Islet of Langerhans (tissue), 1 donor: ENCODE data around the gene FOXA3.
"Not testable (repeated sequence)": the region's sequence is repeated elsewhere in the genome, so short reads cannot be mapped to it uniquely, and the experiment has no call there.

ENCODE experiments used
- FAIRE-seq: peaks from one replicate; lab custom pipeline; 2011; peaks lifted over from hg19 to GRCh38; lab: Jason Lieb, UNC

Gene FOXA3

GRCh38 chr19:45895519-45895972 is 31.4 kb downstream of the FOXA3 start:
- FAIRE-seq, result no peak

DNA sequence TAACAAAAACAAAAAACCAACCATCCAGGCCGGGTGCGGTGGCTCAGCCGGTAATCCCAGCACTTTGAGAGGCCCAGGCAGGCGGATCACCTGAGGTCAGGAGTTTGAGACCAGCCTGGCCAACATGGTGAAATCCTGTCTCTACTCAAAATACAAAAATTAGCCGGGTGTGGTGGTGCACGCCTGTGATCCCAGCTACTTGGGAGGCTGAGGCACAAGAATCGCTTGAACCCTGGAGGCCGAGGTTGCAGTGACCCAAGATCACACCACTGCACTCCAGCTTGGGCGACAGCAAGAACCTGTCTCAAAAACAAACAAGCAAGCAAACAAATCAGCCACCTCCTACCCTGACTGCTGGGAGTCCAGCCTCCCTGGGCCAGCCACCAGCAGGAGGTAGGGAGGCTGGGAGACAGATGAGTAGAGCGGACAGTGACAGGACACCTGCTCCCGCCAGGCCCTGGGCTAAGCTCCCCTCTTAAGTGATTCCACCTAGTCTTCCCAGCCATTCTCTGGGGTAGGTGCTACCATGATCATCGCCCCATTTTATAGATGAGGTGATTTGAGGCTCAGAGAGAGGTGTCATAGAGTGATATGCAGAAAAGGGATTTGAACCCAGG is 32.0 kb downstream of the FOXA3 start:
- not testable (repeated sequence) for FAIRE-seq

DNA sequence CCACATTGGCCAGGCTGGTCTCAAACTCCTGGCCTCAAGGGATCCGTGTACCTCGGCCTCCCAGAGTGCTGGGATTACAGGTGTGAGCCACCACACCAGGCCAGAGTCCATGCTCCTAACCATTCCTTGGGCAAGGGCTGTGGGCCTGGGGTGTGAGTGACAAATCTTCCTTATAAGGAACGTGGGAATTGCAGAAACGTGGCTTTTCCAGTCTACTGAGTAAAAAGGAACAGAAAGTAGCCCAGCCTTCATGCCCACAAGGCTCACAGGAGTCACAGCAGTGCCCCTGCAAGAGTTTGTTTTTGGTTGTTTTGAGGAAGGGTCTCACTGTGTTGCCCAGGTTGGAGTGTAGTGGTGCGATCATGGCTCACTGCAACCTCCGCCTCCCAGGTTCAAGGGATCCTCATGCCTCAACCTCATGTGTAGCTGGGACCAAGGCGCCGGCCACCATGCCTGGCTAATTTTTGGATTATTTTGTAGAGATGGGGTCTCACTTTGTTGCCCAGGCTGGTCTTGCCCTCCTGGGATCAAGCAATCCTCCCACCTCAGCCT is 33.2 kb downstream of the FOXA3 start:
- no peak for FAIRE-seq

DNA sequence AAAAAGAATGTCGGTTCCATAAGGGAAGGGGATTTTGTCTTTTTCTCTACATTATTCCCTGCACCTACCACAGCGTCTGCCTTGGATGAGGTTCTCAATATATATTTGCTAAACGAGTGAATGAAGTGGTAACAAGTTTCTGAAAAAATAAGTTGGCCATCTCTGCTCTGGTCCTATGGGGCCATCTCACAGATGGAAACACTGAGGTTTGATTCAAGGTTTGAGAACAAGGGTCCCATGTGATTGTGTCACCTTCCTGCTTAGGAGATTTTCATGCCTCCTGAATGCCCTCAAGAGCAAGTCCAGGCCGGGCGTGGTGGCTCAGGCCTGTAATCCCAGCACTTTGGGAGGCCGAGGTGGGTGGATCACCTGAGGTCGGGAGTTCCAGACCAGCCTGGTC is 35.1 kb downstream of the FOXA3 start:
- no peak for FAIRE-seq

DNA sequence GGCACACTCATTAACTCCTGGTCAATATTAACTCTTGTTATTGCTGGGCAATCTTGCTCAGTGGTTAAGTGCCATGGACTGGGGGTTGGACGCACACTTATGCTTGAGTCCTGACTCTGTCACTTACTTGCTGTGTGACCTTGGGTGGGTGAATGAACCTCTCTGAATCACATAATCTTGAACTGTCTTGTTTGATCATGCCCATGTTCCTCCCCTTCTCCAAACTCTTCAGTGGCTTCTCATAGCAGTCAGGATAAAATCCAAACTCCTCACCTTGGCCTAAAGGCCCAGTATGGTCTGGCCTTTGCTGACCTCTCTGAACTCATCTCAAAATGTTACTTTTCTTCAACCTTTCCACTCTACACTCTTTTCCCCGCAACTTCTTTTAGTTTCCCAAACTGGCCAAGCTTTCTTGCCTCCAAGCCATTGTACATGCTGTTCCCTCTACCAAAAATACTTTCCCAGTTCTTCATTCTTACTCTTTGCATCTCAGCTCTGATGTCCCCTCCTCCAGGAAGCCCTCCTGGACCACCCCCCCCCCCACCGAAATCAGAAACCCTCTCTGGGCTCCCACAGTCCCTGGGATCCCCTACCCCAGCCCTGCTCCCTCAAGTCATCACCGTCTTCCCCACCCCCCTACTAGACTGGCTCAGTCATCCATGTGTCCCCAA is 35.9 kb downstream of the FOXA3 start:
- FAIRE-seq, result no peak

DNA sequence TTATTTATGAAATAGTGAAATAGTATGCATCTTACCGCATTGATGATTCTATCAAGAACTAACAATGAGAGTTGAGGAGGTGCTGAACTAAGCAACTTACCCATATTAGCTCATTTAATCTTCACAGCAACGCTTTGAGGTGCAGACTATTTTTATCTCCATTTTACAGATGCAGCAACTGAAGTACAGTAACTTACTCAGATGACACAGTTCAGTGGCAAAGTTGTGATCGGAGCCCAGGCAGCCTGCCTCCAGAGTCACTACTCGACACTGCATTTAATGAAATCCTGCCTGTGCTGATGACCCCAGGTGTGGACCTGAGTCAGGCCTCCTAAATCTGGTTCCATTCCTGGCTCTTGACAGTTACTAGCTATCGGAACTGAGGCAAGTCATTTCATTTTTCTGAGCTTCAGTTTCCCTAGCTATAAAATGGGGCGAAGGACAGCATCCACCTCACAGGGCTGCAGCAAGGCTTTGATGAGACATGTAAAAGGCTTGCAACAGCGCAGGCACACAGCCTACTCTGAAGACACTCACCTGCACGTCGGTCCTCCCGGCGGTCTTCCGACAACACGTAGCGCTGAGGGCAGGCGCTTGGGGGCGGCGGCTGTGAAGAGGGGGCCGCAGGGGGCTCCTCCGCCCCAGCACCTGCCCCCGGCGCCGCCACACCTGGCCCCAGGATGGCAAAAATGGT is 36.8 kb downstream of the FOXA3 start:
- FAIRE-seq, result no peak

GRCh38 chr19:45901432-45901911 is 37.3 kb downstream of the FOXA3 start:
- FAIRE-seq, result no peak

- FAIRE-seq, result no peak
These were observed 38.0 kb downstream of the FOXA3 start, which contains the start of gene MYPOP for GRCh38 chr19:45901912-45902650. Gene MYPOP, minus strand, starts transcription at chr19:45902613. Its CDS starts 840 bp downstream, at chr19:45901773.

DNA sequence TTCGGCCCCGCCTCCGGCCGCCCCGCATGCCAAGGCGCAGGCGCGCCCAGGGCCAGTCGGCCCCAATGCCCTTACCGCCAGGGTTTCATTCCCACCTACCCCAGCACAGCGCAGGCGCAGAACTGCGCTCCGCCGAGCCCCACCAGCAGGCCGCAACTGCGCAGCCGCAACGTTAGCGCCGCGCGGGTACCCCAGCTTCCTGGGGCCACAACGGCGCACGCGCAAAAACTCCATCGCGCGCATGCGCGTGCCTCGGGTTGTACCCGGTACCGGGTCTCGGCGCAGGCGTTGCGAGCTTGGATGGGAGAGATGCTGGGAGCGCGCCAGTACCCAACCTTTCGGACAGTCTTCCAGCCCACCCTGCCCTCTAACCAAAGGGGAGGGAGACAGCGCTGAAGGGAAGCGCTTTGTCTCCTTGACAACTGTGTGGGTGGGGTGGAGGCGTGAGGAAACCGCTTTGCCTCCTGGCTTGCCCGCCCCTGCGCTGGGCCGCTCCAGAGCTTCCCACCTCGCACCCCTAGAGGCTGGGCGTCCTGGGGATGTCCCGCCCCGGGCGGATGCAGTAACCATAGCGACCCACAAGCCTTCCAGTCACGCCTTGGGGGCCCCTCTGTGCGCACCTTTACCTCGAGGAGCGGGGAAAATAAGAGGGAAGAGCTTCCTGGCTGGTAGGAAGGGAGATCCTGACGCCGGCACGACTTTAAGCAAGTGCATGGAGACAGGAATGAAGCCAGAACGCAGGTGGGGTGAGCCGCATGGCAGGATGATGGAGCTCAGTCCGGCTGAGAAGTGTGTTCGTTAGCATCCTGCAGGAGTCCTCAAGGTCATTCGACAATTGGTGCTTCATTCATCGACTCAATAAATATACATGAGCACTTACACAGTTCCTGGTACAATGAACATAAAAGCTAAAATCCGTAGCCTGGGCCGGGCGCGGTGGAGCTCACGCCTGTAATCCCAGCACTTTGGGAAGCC is 38.8 kb downstream of the FOXA3 start:
- peak; percentile 66 for FAIRE-seq

DNA sequence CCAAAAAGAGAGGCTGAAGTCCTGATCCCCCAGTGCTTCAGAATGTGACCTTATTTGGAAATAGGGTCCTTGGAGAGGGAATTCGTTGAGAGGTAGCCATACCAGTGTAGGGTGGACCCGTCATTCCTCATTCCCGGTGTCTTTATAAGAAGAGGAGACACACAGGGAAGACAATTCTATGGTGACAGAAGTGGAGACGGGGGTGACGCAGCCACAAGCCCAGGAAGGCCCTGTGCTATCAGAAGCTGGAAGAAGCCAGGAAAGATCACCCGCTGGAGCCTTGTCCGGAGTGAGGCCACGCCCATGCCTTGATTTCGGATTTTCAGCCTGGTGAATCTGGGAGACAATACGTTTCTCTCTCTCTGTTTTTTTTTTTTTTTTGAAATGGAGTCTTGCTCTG is 40.9 kb downstream of the FOXA3 start:
- FAIRE-seq, result no peak

DNA sequence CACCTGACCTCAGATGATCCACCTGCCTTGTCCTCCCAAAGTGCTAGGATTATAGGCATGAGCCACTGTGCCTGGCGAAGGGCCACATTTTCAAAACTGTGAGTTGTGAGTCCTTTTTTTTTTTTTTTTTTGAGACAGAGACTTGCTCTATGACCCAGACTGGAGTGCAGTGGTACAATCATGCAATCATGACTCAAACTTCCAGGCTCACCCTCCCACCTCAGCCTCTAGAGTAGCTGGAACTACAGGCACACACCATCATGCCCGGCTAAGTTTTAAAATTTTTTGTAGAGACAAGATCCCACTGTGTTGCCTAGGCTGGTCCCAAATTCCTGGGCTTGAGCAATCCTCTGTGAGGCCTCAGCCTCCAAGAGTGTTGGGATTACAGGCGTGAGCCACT is 42.1 kb downstream of the FOXA3 start:
- FAIRE-seq, result no peak

GRCh38 chr19:45908956-45909355 is 44.8 kb downstream of the FOXA3 start:
- no peak for FAIRE-seq

GRCh38 chr19:45911291-45911690 is 47.2 kb downstream of the FOXA3 start:
- FAIRE-seq, result no peak

- FAIRE-seq, result no peak
These were observed 50.0 kb downstream of the FOXA3 start, which contains the start of gene NANOS2 for GRCh38 chr19:45913874-45914830. Gene NANOS2, minus strand, starts transcription at chr19:45914778. Its CDS starts 85 bp downstream, at chr19:45914693.

DNA sequence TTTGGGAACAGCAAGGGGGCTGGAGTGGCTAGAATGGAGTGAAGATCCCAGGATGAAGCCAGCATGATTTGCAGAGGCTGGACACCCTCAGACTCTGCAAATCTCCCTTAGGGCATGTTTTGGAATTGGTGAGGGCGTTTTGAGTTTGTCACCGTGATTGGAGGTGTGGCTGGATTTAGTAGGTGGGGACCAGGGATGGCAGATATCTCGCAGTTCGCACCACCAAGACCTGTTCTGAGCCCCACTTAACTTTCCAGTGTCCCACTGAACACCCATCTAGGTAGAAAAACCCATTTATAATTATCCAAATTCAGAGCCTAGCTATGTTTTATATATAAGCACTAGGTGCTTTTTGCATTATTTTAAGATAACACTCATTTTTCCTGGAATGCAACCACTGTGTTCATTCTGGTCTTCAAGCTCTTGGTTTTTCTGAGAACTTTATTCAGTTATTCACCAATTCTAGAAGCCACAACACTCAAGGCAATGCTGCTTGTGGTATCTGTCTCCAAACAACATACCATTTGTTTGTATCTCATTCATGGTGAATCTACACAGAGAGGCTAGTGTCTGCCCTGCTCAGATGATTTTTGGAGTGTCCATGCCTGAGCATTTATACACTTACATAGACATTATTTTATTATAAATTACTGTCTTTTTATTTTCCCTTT is 53.4 kb downstream of the FOXA3 start:
- no peak for FAIRE-seq

- FAIRE-seq, result no peak
These were observed 54.6 kb downstream of the FOXA3 start for GRCh38 chr19:45918721-45919120.

GRCh38 chr19:45919678-45920077 is 55.6 kb downstream of the FOXA3 start:
- no peak for FAIRE-seq

GRCh38 chr19:45920458-45920857 is 56.3 kb downstream of the FOXA3 start:
- no peak for FAIRE-seq

GRCh38 chr19:45922281-45922680 is 58.2 kb downstream of the FOXA3 start:
- FAIRE-seq, result no peak
